Loucy (cell line): ENCODE data around the gene TRIM33.

ENCODE experiments used
- H2AFZ ChIP-seq: fragments of 200-600 bp; sonication (generic); 2 replicates; pipeline ENCODE4 v1.6.0; 2016; ENCODE audit warnings: antibody characterized with exemption, mild to moderate bottlenecking, low read length, moderate library complexity
- H3F3A ChIP-seq: fragments of 200-600 bp; 2 replicates; pipeline ENCODE4 v1.6.0; 2016; ENCODE audit warnings: antibody characterized with exemption, low read depth, mild to moderate bottlenecking
- H3K27me3 ChIP-seq: fragments of 200-600 bp; sonication (generic); 2 replicates; pipeline ENCODE4 v1.6.1; 2014; ENCODE audit warnings: low read length, mild to moderate bottlenecking; ENCODE audit not compliant: insufficient read depth, poor library complexity, severe bottlenecking
- H3K36me3 ChIP-seq: fragments of 200-600 bp; sonication (generic); 2 replicates; pipeline ENCODE4 v1.6.1; 2016; ENCODE audit warnings: low read length; ENCODE audit not compliant: insufficient read depth
- H3K4me1 ChIP-seq: fragments of 200-600 bp; sonication (generic); 2 replicates; pipeline ENCODE4 v1.5.1; 2014; ENCODE audit warnings: low read length, mild to moderate bottlenecking; ENCODE audit not compliant: insufficient read depth, poor library complexity, severe bottlenecking
- H3K4me2 ChIP-seq: fragments of 200-600 bp; sonication (generic); 2 replicates; pipeline ENCODE4 v1.6.0; 2014; ENCODE audit warnings: antibody characterized with exemption, low read length, low read depth, mild to moderate bottlenecking; ENCODE audit not compliant: poor library complexity, severe bottlenecking
- H3K4me3 ChIP-seq: fragments of 200-600 bp; sonication (generic); 2 replicates; pipeline ENCODE4 v1.5.1; 2014; ENCODE audit warnings: low read length, mild to moderate bottlenecking, mixed read lengths; ENCODE audit not compliant: poor library complexity, severe bottlenecking
- H3K79me2 ChIP-seq: fragments of 200-600 bp; sonication (generic); 2 replicates; pipeline ENCODE4 v1.6.1; 2014; ENCODE audit warnings: low read length; ENCODE audit not compliant: insufficient read depth
- H3K9ac ChIP-seq: fragments of 200-600 bp; sonication (generic); 2 replicates; pipeline ENCODE4 v1.6.0; 2014; ENCODE audit warnings: mild to moderate bottlenecking, low read depth, low read length, moderate library complexity; ENCODE audit not compliant: poor library complexity, severe bottlenecking
- H3K9me2 ChIP-seq: fragments of 200-600 bp; sonication (generic); replicated peaks from 2 replicates; pipeline ENCODE4 v1.6.1; 2016; ENCODE audit warnings: low read depth, low read length, mixed read lengths
- H3K9me3 ChIP-seq: fragments of 200-600 bp; sonication (generic); 2 replicates; pipeline ENCODE4 v1.6.1; 2014; ENCODE audit warnings: mild to moderate bottlenecking, antibody characterized with exemption, low read length, low read depth; ENCODE audit not compliant: insufficient read depth
- H4K20me1 ChIP-seq: fragments of 200-600 bp; sonication (generic); 2 replicates; pipeline ENCODE4 v1.6.0; 2014; ENCODE audit warnings: antibody characterized with exemption, low read length, mild to moderate bottlenecking; ENCODE audit not compliant: insufficient read depth, poor library complexity, severe bottlenecking
- EZH2phosphoT487 ChIP-seq: fragments of 200-600 bp; IDR thresholded peaks from 2 replicates; pipeline ENCODE4 v1.6.1; 2018; ENCODE audit warnings: antibody characterized with exemption, mild to moderate bottlenecking, moderate library complexity, borderline replicate concordance
- TF ChIP-seq, protein P1 (sequence below): fragments of 200-600 bp; sonication (generic); conservative IDR thresholded peaks from 2 replicates; pipeline ENCODE4 v1.5.1; 2014; ENCODE audit warnings: mild to moderate bottlenecking, antibody characterized with exemption, low read length

TRIM33 gene

GRCh38 chr1:114439369-114439768, 71.6 kb downstream of the TRIM33 start:
- TF ChIP-seq, protein P1, sequence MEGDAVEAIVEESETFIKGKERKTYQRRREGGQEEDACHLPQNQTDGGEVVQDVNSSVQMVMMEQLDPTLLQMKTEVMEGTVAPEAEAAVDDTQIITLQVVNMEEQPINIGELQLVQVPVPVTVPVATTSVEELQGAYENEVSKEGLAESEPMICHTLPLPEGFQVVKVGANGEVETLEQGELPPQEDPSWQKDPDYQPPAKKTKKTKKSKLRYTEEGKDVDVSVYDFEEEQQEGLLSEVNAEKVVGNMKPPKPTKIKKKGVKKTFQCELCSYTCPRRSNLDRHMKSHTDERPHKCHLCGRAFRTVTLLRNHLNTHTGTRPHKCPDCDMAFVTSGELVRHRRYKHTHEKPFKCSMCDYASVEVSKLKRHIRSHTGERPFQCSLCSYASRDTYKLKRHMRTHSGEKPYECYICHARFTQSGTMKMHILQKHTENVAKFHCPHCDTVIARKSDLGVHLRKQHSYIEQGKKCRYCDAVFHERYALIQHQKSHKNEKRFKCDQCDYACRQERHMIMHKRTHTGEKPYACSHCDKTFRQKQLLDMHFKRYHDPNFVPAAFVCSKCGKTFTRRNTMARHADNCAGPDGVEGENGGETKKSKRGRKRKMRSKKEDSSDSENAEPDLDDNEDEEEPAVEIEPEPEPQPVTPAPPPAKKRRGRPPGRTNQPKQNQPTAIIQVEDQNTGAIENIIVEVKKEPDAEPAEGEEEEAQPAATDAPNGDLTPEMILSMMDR, result no peak
- TF ChIP-seq EZH2phosphoT487, result no peak
- H3K79me2 ChIP-seq, result peaks cover 36% of the 10 kb centered on the region
- peaks cover 34% of the 10 kb centered on the region; the same call in 1 of the 2 replicates for H3K36me3 ChIP-seq

DNA sequence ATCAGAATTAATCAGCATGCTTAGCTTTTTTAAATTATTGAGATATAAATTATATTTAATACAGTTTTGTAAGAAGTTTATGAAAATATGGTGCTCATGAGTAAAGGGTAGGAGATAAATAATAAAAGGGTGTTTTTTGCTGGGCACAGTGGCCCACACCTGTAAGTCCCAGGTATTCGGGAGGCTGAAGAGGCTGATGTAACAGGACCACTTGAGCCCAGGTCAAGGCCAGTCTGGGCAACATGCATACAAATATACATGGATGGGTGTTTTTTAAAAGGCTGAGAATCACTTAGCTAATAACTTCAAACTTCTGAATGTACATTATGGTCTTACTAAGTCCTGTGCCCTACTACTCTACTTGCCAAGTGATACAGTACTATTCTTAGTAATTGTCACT, 73.2 kb downstream of the TRIM33 start:
- Histone ChIP-seq H3K4me3 (no peak overlapping the region), H3F3A (no peaks in the 10 kb centered on the region), H3K4me2 (no peak overlapping the region), H4K20me1 (peaks cover 3% of the 10 kb centered on the region), H2AFZ (no peak overlapping the region), H3K27me3 (no peaks in the 10 kb centered on the region), H3K9me2 (no peaks in the 10 kb centered on the region), H3K9ac (no peak overlapping the region), H3K4me1 (no peaks in the 10 kb centered on the region), H3K36me3 (peaks cover 34% of the 10 kb centered on the region; the same call in 1 of the 2 replicates), H3K9me3 (no peaks in the 10 kb centered on the region), H3K79me2 (peaks cover 36% of the 10 kb centered on the region)
- TF ChIP-seq, protein P1, result no peak
- no peak for TF ChIP-seq EZH2phosphoT487

More at GRCh38 chr1:114439369-114439768, 71.6 kb downstream of the TRIM33 start:
- Histone ChIP-seq H3K9ac (no peak overlapping the region), H3K4me3 (no peak overlapping the region), H2AFZ (no peak overlapping the region), H3K9me2 (no peaks in the 10 kb centered on the region), H3K27me3 (no peaks in the 10 kb centered on the region), H3F3A (no peaks in the 10 kb centered on the region), H4K20me1 (peaks cover 3% of the 10 kb centered on the region), H3K4me1 (no peaks in the 10 kb centered on the region), H3K9me3 (no peaks in the 10 kb centered on the region), H3K4me2 (no peak overlapping the region)

DNA sequence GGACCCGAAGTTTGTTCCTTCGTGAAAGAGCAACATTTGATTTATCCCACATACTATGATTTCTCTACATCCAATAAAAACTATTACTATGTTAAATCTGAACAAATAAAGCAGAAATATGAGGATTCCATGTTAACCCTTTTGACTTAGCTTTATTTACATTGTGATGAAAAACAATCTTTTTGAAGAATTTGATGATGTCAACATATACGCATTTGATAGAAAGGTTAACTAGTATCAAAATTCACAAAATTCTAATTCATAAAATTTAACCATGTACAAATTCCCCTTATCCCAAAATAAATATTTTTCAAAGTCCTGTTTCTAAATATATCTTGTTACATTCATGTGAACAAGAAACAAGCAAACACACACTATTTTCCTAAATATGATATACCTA, 74.2 kb downstream of the TRIM33 start:
- Histone ChIP-seq H3K27me3 (no peaks in the 10 kb centered on the region), H3K9ac (no peak overlapping the region), H3K4me3 (no peak overlapping the region), H2AFZ (no peak overlapping the region), H4K20me1 (peaks cover 3% of the 10 kb centered on the region), H3K9me3 (no peaks in the 10 kb centered on the region), H3K4me1 (no peaks in the 10 kb centered on the region), H3K4me2 (no peak overlapping the region), H3K9me2 (no peaks in the 10 kb centered on the region), H3K36me3 (peaks cover 36% of the 10 kb centered on the region; the same call in 1 of the 2 replicates), H3F3A (no peaks in the 10 kb centered on the region), H3K79me2 (peaks cover 36% of the 10 kb centered on the region)
- TF ChIP-seq, protein P1, result no peak
- TF ChIP-seq EZH2phosphoT487, result no peak
